OCI-M2 (cell line): ENCODE measurements around the gene MT1F.
"Not testable (repeated sequence)": the region's sequence is repeated elsewhere in the genome, so short reads cannot be mapped to it uniquely, and the experiment has no call there.

Experiments
- DNase-seq: peaks from one replicate; lab custom pipeline; 2025; ENCODE audit not compliant: unreplicated experiment; lab: John Stamatoyannopoulos, UW

MT1F gene

DNA sequence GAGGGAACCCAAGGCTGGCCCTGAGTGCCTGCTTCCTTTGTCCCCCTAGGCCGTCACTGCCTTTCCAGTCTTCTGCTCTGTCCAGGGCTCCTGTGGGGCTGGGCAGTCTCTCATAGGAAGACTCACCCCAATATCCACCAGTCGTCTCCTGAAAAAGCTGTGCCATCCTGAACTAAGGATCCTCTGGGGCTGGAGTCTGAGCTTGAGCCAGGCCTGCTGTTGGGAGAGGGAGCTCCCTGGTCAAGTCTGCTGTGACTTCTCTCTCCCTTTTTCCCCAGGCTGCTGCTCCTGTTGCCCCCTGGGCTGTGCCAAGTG lies 12.8 kb downstream of the MT1F start:
- no peak for DNase-seq

DNA sequence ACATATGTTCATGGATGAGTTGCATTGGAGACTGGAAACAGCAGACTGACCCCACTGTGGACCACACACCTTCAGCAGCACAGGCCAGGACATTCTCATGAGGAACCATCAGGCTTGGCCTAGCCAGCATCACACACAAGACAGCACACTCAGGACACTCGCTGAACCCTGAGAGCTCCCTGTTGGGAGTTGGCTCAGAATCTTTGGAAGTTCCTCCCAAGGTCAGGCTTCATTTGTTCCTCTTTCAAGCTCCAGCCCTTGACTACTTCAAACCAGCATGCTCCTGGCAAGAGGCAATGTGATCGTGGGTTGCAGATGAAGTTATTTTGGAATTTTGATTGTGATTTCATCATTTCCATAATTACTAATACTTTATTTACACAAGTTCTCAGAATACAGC lies 13.9 kb downstream of the MT1F start:
- not testable (repeated sequence) for DNase-seq

DNA sequence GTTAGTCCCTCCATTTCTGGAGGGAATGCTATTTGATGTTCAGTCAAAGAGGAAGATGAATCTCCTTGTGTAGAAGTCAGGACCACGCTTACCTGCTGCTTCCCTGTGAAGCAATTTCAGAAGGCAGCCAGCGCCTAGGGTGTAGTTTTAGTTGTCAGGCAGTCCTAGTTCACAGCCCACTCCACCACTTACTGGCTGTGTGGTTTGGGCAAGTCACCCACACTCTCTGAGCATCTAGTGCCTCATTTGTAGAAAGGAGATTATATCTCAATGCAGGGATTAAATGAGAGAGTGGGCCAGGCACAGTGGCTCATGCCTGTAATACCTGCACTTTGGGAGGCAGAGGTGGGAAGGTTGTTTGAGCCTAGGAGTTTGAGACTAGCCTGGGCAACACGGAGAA lies 14.4 kb downstream of the MT1F start:
- DNase-seq: not testable (repeated sequence)

DNA sequence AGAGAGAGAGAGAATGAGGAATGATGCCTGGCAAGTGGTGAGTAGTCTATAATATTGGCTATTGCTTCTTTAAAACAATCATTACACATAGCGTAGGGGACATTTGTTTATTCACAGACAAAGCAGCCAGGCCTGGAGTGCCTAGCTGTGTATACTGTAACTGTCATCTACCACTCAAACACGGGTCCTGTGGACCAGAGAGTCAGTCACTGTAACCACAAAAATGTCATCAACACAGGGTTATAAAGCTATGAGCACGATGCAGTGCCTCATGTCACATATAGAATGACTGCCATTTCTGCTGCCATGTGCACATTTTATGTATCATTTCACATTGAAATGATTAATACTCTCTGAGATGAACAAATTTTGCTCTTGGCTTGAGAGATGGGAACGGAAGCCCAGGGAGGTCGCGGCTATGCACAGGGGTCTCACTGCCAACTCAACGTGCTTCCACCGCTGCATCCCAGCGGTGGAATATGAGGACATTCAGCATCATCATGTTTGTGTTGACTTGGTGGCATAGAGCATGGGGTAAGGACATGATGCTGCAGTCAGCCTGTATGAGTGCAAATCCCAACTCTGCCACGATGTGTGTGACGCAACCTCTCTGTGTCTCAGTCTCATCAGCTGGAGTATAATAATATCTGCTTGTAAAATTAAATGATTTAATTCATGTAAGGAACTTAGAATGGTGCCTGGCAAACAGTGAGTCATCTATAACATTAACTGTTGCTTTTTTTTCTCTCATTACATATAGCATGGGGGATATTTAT lies 15.2 kb downstream of the MT1F start:
- no peak for DNase-seq

DNA sequence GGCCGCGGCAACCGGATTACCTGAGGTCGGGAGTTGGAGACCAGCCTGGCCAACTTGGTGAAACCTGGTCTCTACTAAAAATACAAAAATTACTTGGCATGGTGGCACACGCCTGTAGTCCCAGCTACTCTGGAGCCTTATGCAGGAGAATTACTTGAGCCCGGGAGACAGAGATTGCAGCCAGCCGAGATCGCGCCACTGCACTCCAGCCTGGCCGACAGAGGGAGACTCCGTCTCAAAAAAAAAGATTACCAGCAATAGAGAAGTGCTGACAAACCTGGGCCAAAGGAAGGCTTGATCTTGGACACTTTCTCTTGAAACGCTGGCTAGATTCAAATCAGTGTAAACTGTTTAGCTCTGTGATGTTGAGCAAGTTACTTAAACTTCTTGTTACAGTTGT lies 16.2 kb downstream of the MT1F start:
- no peak for DNase-seq

DNA sequence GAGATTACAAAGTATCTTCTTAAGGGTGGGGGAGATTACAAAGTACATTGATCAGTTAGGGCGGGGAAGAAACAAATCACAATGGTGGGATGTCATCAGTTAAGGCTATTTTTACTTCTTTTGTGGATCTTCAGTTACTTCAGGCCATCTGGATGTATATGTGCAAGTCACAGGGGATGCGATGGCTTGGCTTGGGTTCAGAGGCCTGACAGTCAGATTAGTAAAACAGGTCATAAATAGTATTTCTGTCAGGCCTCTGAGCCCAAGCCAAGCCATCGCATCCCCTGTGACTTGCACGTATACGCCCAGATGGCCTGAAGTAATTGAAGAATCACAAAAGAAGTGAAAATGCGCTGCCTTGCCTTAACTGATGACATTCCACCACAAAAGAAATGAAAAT lies 16.8 kb downstream of the MT1F start:
- not testable (repeated sequence) for DNase-seq

DNA sequence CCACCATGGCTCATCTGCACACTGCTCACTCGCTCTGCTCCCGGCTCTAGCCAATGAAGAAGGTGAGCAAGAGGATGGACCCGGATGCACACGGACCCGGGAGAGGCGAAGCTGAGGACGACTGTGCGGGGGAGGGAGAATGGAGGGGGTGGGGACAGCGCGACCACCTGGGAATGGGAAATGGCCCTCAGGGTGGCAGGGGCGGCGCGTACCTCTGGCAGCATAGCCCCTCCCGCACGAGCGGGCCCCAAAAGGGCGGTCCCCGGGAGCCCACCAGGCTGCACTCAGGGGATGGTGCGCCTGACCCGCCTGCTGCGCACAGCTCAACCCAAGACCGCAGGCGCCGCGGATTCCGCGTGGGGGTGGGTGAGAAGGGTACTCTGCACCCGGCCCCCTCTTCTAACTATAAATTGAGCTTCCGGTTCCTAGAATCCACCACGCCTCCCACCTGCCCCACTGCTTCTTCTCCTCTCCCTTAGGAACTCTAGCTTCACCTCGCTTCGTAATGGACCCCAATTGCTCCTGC lies 18.0 kb downstream of the MT1F start:
- no peak for DNase-seq

DNA sequence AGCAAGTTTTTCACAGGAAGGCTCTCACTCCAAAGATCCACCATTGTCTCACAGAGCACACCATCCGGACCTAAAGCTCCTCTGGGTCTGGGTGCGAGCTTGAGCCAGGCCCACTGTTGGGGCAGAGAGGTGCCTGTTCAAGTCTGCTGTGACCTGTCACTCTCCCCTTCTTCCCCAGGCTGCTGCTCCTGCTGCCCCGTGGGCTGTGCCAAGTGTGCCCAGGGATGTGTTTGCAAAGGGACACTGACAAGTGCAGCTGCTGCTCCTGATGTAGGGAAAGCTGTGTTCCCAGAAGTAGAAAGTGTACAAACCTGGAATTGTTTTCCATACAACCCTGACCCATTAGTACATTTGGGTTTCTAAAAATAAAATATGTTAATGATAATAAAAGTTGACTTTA lies 19.7 kb downstream of the MT1F start:
- DNase-seq: no peak

DNA sequence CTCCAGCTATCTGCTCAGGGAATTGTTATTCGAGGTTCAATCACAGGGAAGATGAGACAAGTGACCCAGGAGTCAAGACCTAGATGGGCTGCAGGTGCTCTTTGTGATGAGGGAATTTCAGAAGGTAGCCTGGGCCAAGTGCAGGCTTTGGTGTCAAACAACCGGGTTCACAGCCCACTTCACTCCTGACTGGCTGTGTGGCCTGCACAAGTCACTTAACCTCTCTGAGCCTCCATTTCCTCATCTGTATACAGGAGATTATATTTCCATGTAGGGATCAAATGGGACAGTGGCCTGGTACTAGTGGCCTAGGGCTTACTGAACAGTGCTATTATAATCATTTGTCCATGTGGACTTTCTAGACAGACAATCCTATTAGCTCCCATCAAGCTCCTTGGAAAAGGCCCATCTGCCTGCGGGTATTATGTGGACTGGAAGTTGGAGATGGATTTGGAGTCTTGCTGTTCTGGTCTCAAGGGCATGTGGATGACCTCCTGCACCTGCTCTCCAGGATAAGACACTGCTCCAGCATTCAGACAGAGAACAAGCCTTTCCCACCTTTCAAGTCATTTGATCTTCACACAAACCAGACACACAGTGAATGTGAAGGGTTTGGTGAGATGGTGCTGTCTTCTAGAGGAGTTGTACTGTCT lies 21.4 kb downstream of the MT1F start:
- DNase-seq: no peak

DNA sequence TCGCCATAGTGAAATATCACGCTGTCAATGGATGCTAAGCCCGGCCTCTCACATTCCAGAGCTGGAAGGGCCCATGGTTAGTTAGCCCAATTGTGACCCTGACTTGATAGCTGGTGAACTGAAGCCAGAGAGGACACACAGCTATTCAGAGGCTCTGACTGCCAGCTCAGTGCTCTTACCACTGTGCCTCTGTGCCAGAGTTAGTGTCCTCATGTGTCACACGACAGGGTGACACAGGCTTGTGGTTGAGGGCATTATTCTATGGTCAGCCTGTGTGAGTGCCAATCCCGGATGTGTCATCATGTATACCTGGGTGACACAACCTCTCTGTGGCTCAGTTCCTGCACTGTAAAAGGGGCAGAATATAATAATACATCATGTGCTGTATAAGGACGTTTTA lies 22.1 kb downstream of the MT1F start:
- DNase-seq: no peak

DNA sequence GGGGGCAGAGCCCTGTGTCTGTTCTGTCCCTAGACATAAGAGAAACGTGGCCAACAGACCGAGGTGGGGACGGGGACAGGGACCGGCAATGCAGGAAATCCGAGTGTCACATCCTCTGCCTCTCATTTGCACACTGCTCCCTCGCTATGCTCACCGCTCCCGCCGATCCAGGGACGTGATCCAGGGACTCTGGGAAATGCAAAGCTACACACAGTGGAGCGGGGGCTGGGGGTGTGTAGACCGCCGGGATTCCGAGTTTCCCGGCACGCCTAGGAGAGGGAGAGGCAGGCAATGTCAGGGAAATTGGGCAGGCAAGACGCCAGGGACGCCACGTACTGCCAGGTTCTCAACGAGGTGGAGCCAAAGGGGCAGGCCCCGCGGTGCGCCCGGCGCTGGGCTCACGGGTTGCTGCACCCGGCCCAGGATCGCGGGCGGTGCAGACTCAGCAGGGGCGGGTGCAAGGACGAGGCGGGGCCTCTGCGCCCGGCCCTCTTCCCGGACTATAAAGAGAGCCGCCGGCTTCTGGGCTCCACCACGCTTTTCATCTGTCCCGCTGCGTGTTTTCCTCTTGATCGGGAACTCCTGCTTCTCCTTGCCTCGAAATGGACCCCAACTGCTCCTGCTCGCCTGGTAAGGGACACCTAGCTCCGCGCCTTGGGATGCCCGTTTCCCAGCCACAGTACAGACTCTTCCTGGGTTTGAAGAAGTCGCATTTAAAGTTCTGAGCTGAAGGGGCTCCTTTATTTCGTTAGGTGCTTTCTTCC lies 24.4 kb downstream of the MT1F start, which contains the start of gene MT1X:
Gene MT1X, plus strand, starts transcription at position 532 of the 764 bp plus-strand sequence. Its CDS starts 71 bp downstream, at position 603.
- DNase-seq: peak; percentile 25

DNA sequence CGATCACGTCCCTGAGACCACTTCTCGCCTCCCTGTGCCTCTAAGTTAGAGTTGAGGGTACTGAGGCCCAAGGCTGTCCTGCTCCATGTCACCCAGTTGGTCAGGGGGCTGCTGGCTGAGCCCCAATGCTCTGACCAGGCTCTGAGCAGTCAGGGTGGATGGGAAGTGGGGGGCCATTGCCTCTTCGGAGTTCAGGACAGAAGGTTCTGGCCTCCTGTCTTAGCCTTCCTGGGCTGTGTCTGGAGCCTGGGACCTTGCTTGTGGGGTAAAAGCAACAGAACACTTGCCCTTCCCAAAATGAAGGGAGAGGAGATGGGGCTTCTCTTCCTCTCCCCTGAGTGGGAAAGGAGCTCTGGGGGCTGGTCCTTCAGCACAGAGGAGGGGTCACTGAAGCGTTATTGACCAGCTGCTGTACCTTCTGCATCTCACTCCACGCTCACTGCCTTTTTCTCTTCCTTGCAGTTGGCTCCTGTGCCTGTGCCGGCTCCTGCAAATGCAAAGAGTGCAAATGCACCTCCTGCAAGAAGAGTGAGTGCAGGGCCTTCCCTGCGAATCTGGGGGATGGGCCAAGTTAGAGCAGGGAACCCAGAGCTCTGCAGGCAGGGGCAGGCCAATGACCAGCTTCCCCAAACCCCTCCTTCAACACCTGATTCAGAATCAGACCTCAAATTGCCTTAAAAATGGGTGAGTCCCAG lies 25.1 kb downstream of the MT1F start:
- DNase-seq: no peak

DNA sequence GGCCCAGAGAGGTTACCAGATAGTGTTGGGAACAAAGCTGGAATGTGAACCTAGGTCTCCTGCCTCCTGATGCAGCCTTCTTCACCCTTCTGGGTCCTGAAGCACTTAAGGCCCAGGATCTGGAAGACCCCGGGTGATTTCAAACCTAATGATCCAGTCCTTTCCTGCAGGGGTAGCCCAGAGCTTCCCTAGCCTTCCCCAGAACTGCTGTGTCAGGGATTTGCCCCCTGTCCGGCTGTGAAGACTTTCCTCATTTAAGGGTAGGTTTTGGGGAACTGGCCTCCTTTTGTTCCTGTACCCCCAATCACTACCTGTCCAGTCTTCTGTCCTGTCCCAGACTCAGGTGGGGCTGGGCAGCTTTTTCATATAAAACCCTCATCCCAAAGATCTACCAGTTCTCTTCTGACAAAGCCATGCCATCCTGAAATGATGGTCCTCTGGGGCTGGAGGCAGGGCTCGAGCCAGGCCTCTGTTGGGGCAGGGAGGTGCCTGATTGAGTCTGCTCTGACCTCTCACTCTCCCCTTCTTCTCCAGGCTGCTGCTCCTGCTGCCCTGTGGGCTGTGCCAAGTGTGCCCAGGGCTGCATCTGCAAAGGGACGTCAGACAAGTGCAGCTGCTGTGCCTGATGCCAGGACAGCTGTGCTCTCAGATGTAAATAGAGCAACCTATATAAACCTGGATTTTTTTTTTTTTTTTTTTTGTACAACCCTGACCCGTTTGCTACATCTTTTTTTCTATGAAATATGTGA lies 25.8 kb downstream of the MT1F start:
- DNase-seq: no peak

DNA sequence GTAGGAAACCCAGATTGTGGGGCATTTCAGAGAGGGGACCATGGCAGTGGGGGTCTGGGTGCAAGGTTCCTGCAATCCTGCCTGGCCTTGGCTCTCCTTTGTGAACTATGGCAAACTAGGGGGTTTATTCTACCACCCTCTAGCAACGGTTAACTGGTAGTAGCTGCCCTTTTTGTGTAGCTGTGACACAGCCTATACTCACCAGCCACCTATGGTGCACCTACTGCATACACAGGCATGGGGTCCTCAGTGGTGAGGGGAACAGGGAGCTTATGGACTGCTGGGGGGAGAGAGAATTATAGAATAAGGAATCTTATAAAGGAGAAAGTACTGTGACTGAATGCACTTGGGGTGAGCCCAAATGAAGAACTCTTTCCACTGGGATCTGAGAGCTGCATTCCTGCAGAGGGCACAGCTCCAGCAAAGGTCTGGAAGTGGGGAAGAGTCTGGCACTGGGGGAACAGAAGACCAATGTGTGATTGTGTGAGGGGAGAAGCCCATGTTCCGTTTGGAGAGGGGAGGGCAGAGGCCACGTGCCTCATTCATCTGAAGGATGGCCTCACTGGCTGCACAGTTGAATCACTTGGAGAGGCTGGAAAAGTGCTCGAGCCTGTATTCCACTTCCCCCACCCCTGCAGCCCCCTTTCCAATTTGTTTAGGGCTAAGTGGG lies 26.6 kb downstream of the MT1F start:
- DNase-seq: no peak

DNA sequence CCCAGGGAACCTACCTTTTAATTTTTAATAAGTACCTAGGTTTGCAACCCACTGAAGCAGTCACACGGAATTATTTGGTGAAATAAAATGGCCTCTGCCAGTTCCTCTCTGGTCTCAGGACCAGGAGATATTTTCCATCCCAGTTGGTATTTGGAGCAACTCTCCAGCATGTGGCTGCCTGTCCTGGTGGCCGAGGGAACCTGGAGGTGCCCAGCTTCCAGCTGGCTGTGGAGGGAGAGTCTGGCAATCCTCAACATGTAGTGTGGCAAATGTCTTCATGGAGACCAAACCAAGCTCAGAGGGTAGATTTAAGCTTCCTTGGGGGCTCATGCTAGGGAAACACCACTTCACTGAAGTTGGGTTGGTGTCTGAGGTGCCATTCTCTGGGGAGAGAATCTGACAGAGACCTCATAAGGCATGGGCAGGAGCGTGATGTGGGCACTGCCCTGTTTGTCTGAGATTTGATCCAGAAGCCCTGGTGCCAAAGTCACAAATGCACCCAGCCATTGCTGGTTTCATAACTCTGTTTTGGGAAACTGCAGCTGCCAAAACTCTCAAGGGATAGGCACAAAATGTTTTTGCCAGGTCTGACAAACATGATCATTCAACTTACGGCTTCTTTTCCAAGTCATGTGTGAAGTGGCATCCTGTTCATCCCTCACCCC lies 27.3 kb downstream of the MT1F start:
- DNase-seq: no peak

DNA sequence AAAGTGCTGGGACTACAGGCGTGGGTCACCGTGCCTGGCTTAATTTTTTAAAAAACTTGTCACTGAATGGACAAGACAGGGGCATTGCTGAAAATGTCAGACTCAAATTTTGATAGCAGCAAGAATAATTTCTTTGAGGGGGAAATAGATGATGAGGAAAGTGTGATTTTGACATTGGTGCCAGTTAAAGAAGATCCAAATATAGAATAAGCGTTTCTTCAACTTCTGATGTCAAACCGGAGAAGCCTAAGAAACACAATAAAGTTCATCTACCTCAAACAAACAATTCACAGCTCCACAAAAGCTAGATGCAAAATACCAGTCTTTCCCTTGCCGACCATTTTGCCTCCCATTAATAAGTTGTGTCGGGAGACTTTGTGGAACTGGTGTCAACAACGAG lies 29.0 kb downstream of the MT1F start:
- no peak for DNase-seq

DNA sequence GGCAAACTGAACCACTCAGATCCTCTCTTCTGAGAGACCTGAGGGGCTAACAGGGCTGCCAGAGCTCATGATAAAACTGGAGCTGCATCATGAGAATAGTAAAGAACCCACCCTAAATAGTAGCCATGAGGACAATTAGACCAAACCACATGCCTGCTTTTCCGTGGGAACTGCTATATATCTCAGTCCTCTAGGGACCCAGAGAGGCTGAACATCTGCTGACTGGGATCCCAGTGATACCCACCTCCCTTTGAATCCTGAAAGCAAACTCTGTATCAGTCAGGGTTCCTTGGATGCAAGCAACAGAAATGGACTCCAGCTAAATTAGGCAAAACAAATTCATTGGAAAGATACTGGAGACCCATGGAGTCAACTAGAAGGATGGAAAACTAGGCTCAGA lies 31.0 kb downstream of the MT1F start:
- no peak for DNase-seq

DNA sequence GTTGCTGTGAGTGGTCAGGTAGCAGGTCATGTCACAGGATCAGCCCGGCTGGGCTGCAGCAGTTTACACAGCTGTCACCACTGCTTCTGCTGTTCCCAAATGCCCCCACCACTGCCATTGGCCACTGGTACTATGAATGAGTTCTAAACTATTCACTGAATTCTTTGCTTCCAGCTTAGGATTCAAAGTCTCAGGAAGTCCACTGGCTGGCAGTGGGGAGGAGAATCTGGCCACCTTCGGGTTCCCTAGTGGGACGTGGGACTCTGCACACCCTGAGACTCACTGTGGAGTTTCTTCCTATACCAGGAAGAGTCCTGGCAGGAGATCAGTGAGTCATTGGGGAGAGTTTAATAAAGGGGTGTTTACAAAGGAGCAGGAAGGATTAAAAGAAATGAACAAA lies 31.4 kb downstream of the MT1F start:
- no peak for DNase-seq

DNA sequence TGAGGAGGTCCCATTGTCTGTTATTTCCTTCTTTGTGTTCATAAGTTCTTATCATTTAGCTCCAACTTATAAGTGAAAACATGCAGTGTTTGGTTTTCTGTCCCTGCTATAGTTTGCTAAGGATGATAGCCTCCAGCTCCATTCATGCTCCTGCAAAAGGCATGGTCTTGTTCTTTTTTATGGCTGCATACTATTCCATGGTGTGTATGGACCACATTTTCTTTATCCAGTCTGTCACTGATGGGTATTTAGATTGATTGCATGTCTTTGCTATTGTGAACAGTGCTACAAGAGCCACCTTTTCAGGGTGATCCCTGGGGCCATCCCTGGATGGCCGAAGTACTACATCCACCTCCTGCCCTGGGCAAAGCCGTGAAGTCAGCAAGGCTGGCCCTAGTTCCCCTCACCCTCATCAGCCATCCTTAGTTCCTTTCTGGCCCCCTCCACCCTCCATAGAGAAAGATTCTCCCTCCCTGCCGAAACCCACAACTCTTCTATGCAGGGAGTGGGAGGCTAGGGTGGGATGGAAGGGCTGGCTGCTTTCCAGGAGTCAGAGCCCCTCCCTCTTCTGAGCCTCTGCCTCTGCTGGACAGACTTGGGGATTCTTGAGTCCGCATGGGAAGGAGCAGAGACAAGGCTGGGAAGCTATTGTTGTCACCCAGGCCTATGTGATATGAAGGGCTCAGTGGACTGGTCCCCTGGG lies 32.8 kb downstream of the MT1F start:
- DNase-seq: no peak
